Ectodermal cell (in vitro differentiated cells): ENCODE measurements around the gene FRAS1.
"Not testable (repeated sequence)": the region's sequence is repeated elsewhere in the genome, so short reads cannot be mapped to it uniquely, and the experiment has no call there.

Experiments
- H3K27ac ChIP-seq: 2 replicates; pipeline ENCODE4 v1.7.0; 2013; ENCODE audit warnings: mild to moderate bottlenecking, low read depth, low read length; ENCODE audit not compliant: insufficient read depth, poor library complexity, severe bottlenecking
- H3K27me3 ChIP-seq: 2 replicates; pipeline ENCODE4 v1.7.0; 2013; ENCODE audit warnings: mild to moderate bottlenecking, low read length; ENCODE audit not compliant: insufficient read depth, control insufficient read depth, poor library complexity, severe bottlenecking
- H3K36me3 ChIP-seq: one replicate; pipeline ENCODE4 v1.7.0; 2013; ENCODE audit warnings: low read length; ENCODE audit not compliant: control insufficient read depth, insufficient read depth
- H3K4me1 ChIP-seq: one replicate; pipeline ENCODE4 v1.7.0; 2013; ENCODE audit warnings: low read length; ENCODE audit not compliant: control insufficient read depth, insufficient read depth
- H3K4me3 ChIP-seq: 2 replicates; pipeline ENCODE4 v1.7.0; 2013; ENCODE audit warnings: low read depth, low read length, control low read depth; ENCODE audit not compliant: insufficient read depth
- H3K9me3 ChIP-seq: 2 replicates; pipeline ENCODE4 v1.7.0; 2013; ENCODE audit warnings: mild to moderate bottlenecking, low read length, moderate library complexity; ENCODE audit not compliant: control insufficient read depth
- WGBS, 2 experiments: methylation state at CpG; one replicate each; pipeline ENCODE4 v1.1.7; 2013; ENCODE audit warnings: missing lambda C conversion rate in 2 of 2; 5-methylcytosine and 5-hydroxymethylcytosine counted together

Gene FRAS1

GRCh38 chr4:78254893-78255292 lies 197.8 kb downstream of the FRAS1 start:
- Histone ChIP-seq H3K36me3 (no peaks in the 10 kb centered on the region), H3K4me3 (no peak overlapping the region)
- 69 to 75% methylated on average over 4 of the region's 4 CpGs for WGBS, 2 experiments

GRCh38 chr4:78265006-78265405 lies 207.9 kb downstream of the FRAS1 start:
- Histone ChIP-seq H3K9me3 (no peaks in the 10 kb centered on the region), H3K27ac (no peak overlapping the region), H3K27me3 (no peaks in the 10 kb centered on the region), H3K4me1 (no peaks in the 10 kb centered on the region), H3K36me3 (peaks cover 6% of the 10 kb centered on the region), H3K4me3 (no peak overlapping the region)
- 73 to 76% methylated on average over 5 of the region's 5 CpGs for WGBS, 2 experiments

More at GRCh38 chr4:78254893-78255292, 197.8 kb downstream of the FRAS1 start:
- no peaks in the 10 kb centered on the region for H3K4me1 ChIP-seq
- H3K27me3 ChIP-seq = no peaks in the 10 kb centered on the region
- no peak overlapping the region for H3K27ac ChIP-seq
- no peaks in the 10 kb centered on the region for H3K9me3 ChIP-seq

- Histone ChIP-seq H3K27ac (no peak overlapping the region), H3K27me3 (no peaks in the 10 kb centered on the region), H3K9me3 (no peaks in the 10 kb centered on the region), H3K4me1 (no peaks in the 10 kb centered on the region), H3K36me3 (peaks cover 6% of the 10 kb centered on the region), H3K4me3 (no peak overlapping the region)
- WGBS, 2 experiments = 95 to 98% methylated on average over 4 to 7 of the region's 7 CpGs
Measured at GRCh38 chr4:78267790-78268189, 210.7 kb downstream of the FRAS1 start.

GRCh38 chr4:78268597-78268996 lies 211.5 kb downstream of the FRAS1 start:
- Histone ChIP-seq H3K4me1 (no peaks in the 10 kb centered on the region), H3K27me3 (no peaks in the 10 kb centered on the region), H3K9me3 (no peaks in the 10 kb centered on the region), H3K4me3 (no peak overlapping the region), H3K36me3 (peaks cover 6% of the 10 kb centered on the region), H3K27ac (no peak overlapping the region)
- WGBS, 2 experiments = 90 to 93% methylated on average over 2 of the region's 2 CpGs

GRCh38 chr4:78275450-78275849 lies 218.3 kb downstream of the FRAS1 start:
- H3K4me1 ChIP-seq, H3K27me3 ChIP-seq, H3K9me3 ChIP-seq, H3K4me3 ChIP-seq, H3K36me3 ChIP-seq, H3K27ac ChIP-seq: not testable (repeated sequence)
- WGBS, 2 experiments = 78 to 83% methylated on average over 3 of the region's 4 CpGs

GRCh38 chr4:78286281-78286680 lies 229.2 kb downstream of the FRAS1 start:
- no peaks in the 10 kb centered on the region for H3K27me3 ChIP-seq
- WGBS, 2 experiments = 95% methylated on average over 5 of the region's 5 CpGs
- H3K9me3 ChIP-seq = no peaks in the 10 kb centered on the region
- no peaks in the 10 kb centered on the region for H3K4me1 ChIP-seq
- no peaks in the 10 kb centered on the region for H3K36me3 ChIP-seq
- H3K27ac ChIP-seq = no peak overlapping the region
- no peak overlapping the region for H3K4me3 ChIP-seq

- no CpG with 5 or more reads among the region's 2 CpGs for WGBS, 2 experiments
- Histone ChIP-seq H3K36me3 (no peaks in the 10 kb centered on the region), H3K27ac (no peak overlapping the region), H3K4me1 (peaks cover 1% of the 10 kb centered on the region), H3K4me3 (no peak overlapping the region), H3K27me3 (no peaks in the 10 kb centered on the region), H3K9me3 (no peaks in the 10 kb centered on the region)
Measured at GRCh38 chr4:78288327-78288726, 231.2 kb downstream of the FRAS1 start.

GRCh38 chr4:78291277-78291676 lies 234.2 kb downstream of the FRAS1 start:
- H3K4me3 ChIP-seq = no peak overlapping the region
- no peaks in the 10 kb centered on the region for H3K36me3 ChIP-seq
- no peak overlapping the region for H3K27ac ChIP-seq
- peaks cover 11% of the 10 kb centered on the region for H3K4me1 ChIP-seq
- H3K9me3 ChIP-seq = no peaks in the 10 kb centered on the region
- 81 to 83% methylated on average over 3 of the region's 3 CpGs for WGBS, 2 experiments
- no peaks in the 10 kb centered on the region for H3K27me3 ChIP-seq

- Histone ChIP-seq H3K4me3 (no peak overlapping the region), H3K36me3 (no peaks in the 10 kb centered on the region), H3K9me3 (no peaks in the 10 kb centered on the region), H3K4me1 (peaks cover 11% of the 10 kb centered on the region), H3K27me3 (no peaks in the 10 kb centered on the region), H3K27ac (no peak overlapping the region)
- 93 to 96% methylated on average over 2 of the region's 2 CpGs for WGBS, 2 experiments
Measured at GRCh38 chr4:78292341-78292740, 235.2 kb downstream of the FRAS1 start.

GRCh38 chr4:78292856-78293255 lies 235.7 kb downstream of the FRAS1 start:
- Histone ChIP-seq H3K4me3 (no peak overlapping the region), H3K27ac (no peak overlapping the region), H3K27me3 (no peaks in the 10 kb centered on the region), H3K9me3 (no peaks in the 10 kb centered on the region), H3K36me3 (no peaks in the 10 kb centered on the region), H3K4me1 (peaks cover 11% of the 10 kb centered on the region)
- 94 to 97% methylated on average over 2 of the region's 2 CpGs for WGBS, 2 experiments

GRCh38 chr4:78293348-78293747 lies 236.2 kb downstream of the FRAS1 start:
- no peaks in the 10 kb centered on the region for H3K36me3 ChIP-seq
- H3K27ac ChIP-seq = no peak overlapping the region
- H3K4me1 ChIP-seq = peaks cover 11% of the 10 kb centered on the region
- H3K27me3 ChIP-seq = no peaks in the 10 kb centered on the region
- 83 to 90% methylated on average over 1 of the region's 1 CpG for WGBS, 2 experiments
- H3K9me3 ChIP-seq = no peaks in the 10 kb centered on the region
- no peak overlapping the region for H3K4me3 ChIP-seq
